Endothelial cell of umbilical vein (primary cell): ENCODE measurements around the gene POLE. TPM values are rescaled to one million over a fixed set of nuclear protein-coding genes. Genes with fewer than 3 reads are reported as not detected.
A peak's percentile ranks its signal among the peaks of the same experiment; 100 is the strongest.

Source experiments
- BruUV-seq: library from RNA; stranded (reverse); fragments of 400-500 nt; replicated peaks from 2 replicates; lab custom pipeline; 2021; lab: Mats Ljungman, UMichigan
- CTCF ChIA-PET: fragments of 300-600, 350-600 bp; sonication (Branson Sonifier 250); formaldehyde crosslinking; loops from one replicate; lab custom pipeline; 2021; ENCODE audit warnings: antibody characterized with exemption, inconsistent platforms; lab: Charles Lee
- POLR2A ChIA-PET: fragments of 300-600, 350-600 bp; sonication (Branson Sonifier 250); formaldehyde crosslinking; loops from one replicate; lab custom pipeline; 2021; ENCODE audit warnings: antibody characterized with exemption, inconsistent platforms; lab: Charles Lee
- DNase-seq: peaks from one replicate; pipeline ENCODE4 v3.0.0-alpha.2; 2011; ENCODE audit warnings: low read depth, low spot score
- FAIRE-seq: peaks from 2 replicates; lab custom pipeline; 2011; peaks lifted over from hg19 to GRCh38; lab: Jason Lieb, UNC
- H2AFZ ChIP-seq: 2 replicates; pipeline ENCODE4 v1.6.0; 2012; ENCODE audit warnings: low read depth, low read length, control low read depth, inconsistent platforms
- H3K27ac ChIP-seq: 2 replicates; pipeline ENCODE4 v1.5.1; 2011; ENCODE audit warnings: low read depth, mild to moderate bottlenecking, control low read depth, low read length, moderate library complexity; ENCODE audit not compliant: insufficient read depth
- H3K27me3 ChIP-seq, 2 experiments: 2 replicates each; pipeline versions ENCODE4 v1.6.0 to v1.6.1; 2011; ENCODE audit warnings: low read length in 2 of 2, mixed read lengths in 1 of 2; ENCODE audit not compliant: control insufficient read depth in 2 of 2, insufficient read depth in 2 of 2
- H3K36me3 ChIP-seq, 2 experiments: 2 replicates in 1 of 2; 3 replicates in 1 of 2; pipeline ENCODE4 v1.5.1; 2011; ENCODE audit warnings: low read length in 2 of 2, mild to moderate bottlenecking in 1 of 2, moderate library complexity in 1 of 2; ENCODE audit not compliant: control insufficient read depth in 2 of 2, insufficient read depth in 2 of 2; ENCODE audit errors: extremely low read depth in 1 of 2
- H3K4me1 ChIP-seq: 3 replicates; pipeline ENCODE4 v1.5.1; 2011; ENCODE audit warnings: mild to moderate bottlenecking, low read length; ENCODE audit not compliant: control insufficient read depth, insufficient read depth; ENCODE audit errors: extremely low read depth
- H3K4me2 ChIP-seq: 2 replicates; pipeline ENCODE4 v1.6.1; 2011; ENCODE audit warnings: low read length, control low read depth, mixed read lengths; ENCODE audit not compliant: insufficient read depth
- H3K4me3 ChIP-seq, 3 experiments: fragments of 200-600 bp in 1 of 3; sonication (generic), shearing (Covaris generic) in 1 of 3; replicated peaks in 1 of 3; 2 replicates each; pipeline ENCODE4 v1.5.1; 2011 to 2016; ENCODE audit warnings: control low read depth in 3 of 3, low read length in 3 of 3, mild to moderate bottlenecking in 2 of 3, inconsistent platforms in 1 of 3, low read depth in 1 of 3, moderate library complexity in 1 of 3; ENCODE audit not compliant: insufficient read depth in 1 of 3
- H3K79me2 ChIP-seq: 2 replicates; pipeline ENCODE4 v1.6.0; 2012; ENCODE audit warnings: low read length, inconsistent platforms; ENCODE audit not compliant: control insufficient read depth, insufficient read depth
- H3K9ac ChIP-seq: replicated peaks from 2 replicates; pipeline ENCODE3; 2011; ENCODE audit warnings: low read length, control low read depth; ENCODE audit not compliant: insufficient read depth; ENCODE audit errors: extremely low read depth
- H3K9me1 ChIP-seq: replicated peaks from 3 replicates; pipeline ENCODE4 v1.6.0; 2011; ENCODE audit warnings: mild to moderate bottlenecking, low read length; ENCODE audit not compliant: control insufficient read depth, insufficient read depth; ENCODE audit errors: extremely low read depth
- H3K9me3 ChIP-seq: replicated peaks from 2 replicates; pipeline ENCODE4 v1.5.1; 2012; ENCODE audit warnings: low read length, inconsistent platforms; ENCODE audit not compliant: control insufficient read depth, insufficient read depth
- H4K20me1 ChIP-seq: replicated peaks from 2 replicates; pipeline ENCODE3; 2011; ENCODE audit warnings: mild to moderate bottlenecking, low read length; ENCODE audit not compliant: control insufficient read depth, insufficient read depth; ENCODE audit errors: extremely low read depth
- EZH2 ChIP-seq: IDR thresholded peaks from 2 replicates; pipeline ENCODE4 v1.6.1; 2012; ENCODE audit warnings: borderline replicate concordance, low read depth, mild to moderate bottlenecking, moderate library complexity, low read length, inconsistent platforms; ENCODE audit not compliant: severe bottlenecking
- FOS ChIP-seq: IDR thresholded peaks from 2 replicates; pipeline ENCODE4 v1.6.1; 2011; ENCODE audit warnings: mild to moderate bottlenecking, low read length, moderate library complexity, borderline replicate concordance; ENCODE audit not compliant: insufficient read depth
- GATA2 ChIP-seq: IDR thresholded peaks from 2 replicates; pipeline ENCODE4 v1.7.0; 2011; ENCODE audit warnings: low read depth, mild to moderate bottlenecking, moderate library complexity, mixed read lengths, low read length; ENCODE audit not compliant: insufficient read length, insufficient read depth
- JUN ChIP-seq: IDR thresholded peaks from 2 replicates; pipeline ENCODE4 v1.6.1; 2011; ENCODE audit warnings: borderline replicate concordance, low read depth; ENCODE audit not compliant: insufficient read length, insufficient read depth
- MAX ChIP-seq: IDR thresholded peaks from 2 replicates; pipeline ENCODE4 v1.6.1; 2011; ENCODE audit not compliant: insufficient read depth, insufficient read length
- MYC ChIP-seq: IDR thresholded peaks from one replicate; pipeline ENCODE4 v1.6.1; 2011; ENCODE audit warnings: mild to moderate bottlenecking, low read depth, low read length
- POLR2A ChIP-seq: IDR thresholded peaks from 2 replicates; pipeline ENCODE4 v1.6.1; 2012; ENCODE audit warnings: low read depth, mild to moderate bottlenecking, control low read depth, low read length
- POLR2AphosphoS5 ChIP-seq: IDR thresholded peaks from 2 replicates; pipeline ENCODE4 v1.6.1; 2012; ENCODE audit warnings: low read depth, mild to moderate bottlenecking, control low read depth, low read length, moderate library complexity; ENCODE audit not compliant: insufficient read depth
- dilution Hi-C: fragments of 300-500 bp; cut with MboI; formaldehyde crosslinking; loops from one replicate; pipeline ENCODE4 v1.15.0; 2019; ENCODE audit warnings: low sequenced_read_pairs; ENCODE audit not compliant: extremely low pct_ligation_motif_present
- intact Hi-C: fragments of 100-400 bp; cut with micrococcal nuclease; formaldehyde crosslinking; loops from one replicate; pipeline ENCODE4 v1.10.0; 2022
- polyA plus RNA-seq, 4 experiments: library from polyadenylated mRNA; depleted of rRNA in 3 of 4; stranded (reverse) in 3 of 4; unstranded in 1 of 4; fragments of >200 nt; gene quantifications; 2 replicates each; pipeline versions ENCODE4 v1.2.1 to v1.2.3, GENCODE V29; 2011 to 2012; ENCODE audit warnings: missing spikeins in 1 of 4
- total RNA-seq: library from RNA; stranded (reverse); gene quantifications from 2 replicates; pipeline ENCODE4 v1.2.3, GENCODE V29; 2021
- TF ChIP-seq, protein P1 (sequence below), 2 donors: IDR thresholded peaks; 1 replicate in 1 of 2; 2 replicates in 1 of 2; pipeline ENCODE4 v1.5.1; 2011; ENCODE audit warnings: low read length in 2 of 2, mild to moderate bottlenecking in 2 of 2, moderate library complexity in 2 of 2, control low read depth in 1 of 2, inconsistent platforms in 1 of 2, low read depth in 1 of 2; ENCODE audit not compliant: insufficient read depth in 1 of 2; ENCODE audit errors: extremely low read depth in 1 of 2

The POLE gene
- total and polyA plus RNA-seq, 2 donors (not counting 3 experiments of a cell fraction or from before 2014, with no cell fraction given): 22.9 to 82.7 TPM

DNA sequence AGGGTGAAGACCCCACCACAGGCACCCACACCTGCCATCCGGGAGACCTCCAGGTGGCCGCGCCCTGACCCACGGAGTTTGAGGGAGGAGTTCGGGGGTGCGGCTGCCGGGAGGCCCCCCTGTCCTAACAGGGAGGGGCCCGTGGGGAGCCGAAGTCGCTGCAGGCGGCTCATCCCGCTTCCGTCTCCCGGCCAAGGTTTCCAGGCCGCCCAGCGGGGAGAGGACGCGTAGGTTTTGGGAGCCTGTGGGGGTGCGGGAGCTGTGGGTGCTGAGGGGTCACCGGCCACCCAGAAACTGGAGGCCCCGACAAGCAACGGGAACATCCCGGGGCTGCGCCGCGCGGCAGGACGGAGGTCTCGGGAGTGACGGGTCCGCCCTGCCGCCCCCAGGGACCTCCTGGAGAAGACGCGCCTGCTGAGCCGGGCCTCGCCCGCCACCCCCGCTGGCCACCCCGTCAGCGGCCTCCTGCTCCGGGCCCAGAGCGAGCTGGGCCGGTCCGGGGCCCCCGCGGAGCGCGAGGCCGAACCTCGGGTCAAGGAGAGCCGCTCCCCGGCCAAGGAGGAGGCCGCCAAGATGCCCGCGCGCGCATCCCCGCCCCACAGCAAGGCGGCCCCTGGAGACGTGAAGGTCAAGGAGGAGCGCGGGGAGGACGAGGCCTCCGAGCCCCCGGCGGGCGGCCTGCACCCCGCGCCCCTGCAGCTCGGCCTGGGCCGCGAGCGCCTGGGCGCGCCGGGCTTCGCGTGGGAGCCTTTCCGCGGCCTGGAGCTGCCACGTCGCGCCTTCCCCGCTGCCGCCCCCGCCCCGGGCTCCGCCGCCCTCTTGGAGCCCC lies 104.3 kb downstream of the POLE start:
- Histone ChIP-seq H3K9me1 (no peaks in the 10 kb centered on the region), H3K4me2 (no peak overlapping the region), H3K4me1 (no peaks in the 10 kb centered on the region), H3K4me3 (no peak overlapping the region), H3K9me3 (no peaks in the 10 kb centered on the region), H4K20me1 (no peaks in the 10 kb centered on the region), H3K27ac (no peak overlapping the region), H3K36me3 (peaks cover 0 to 6% of the 10 kb centered on the region in 2 experiments), H3K27me3 (peaks cover 0 to 5% of the 10 kb centered on the region in 2 experiments), H2AFZ (no peak overlapping the region), H3K9ac (no peak overlapping the region), H3K79me2 (no peaks in the 10 kb centered on the region)
- DNase-seq (no peak), FAIRE-seq (no peak)
- CTCF ChIA-PET: no interaction called here
- POLR2A ChIA-PET: no interaction called here
- dilution Hi-C loops (no loop called here), intact Hi-C loops (no loop called here)
- no TSS peak for BruUV-seq
- TF ChIP-seq MAX (no peak), GATA2 (no peak), EZH2 (peak; percentile 32), MYC (no peak)

GRCh38 chr12:132582058-132582420 lies 105.1 kb downstream of the POLE start:
- BruUV-seq: no TSS peak
- Histone ChIP-seq H3K27me3 (peaks cover 0 to 5% of the 10 kb centered on the region in 2 experiments), H3K9me3 (no peaks in the 10 kb centered on the region), H3K9ac (no peak overlapping the region), H3K9me1 (no peaks in the 10 kb centered on the region), H3K4me3 (no peak overlapping the region), H3K4me2 (no peak overlapping the region), H3K36me3 (peaks cover 0 to 11% of the 10 kb centered on the region in 2 experiments), H3K27ac (no peak overlapping the region), H3K79me2 (no peaks in the 10 kb centered on the region), H4K20me1 (no peaks in the 10 kb centered on the region), H2AFZ (no peak overlapping the region), H3K4me1 (no peaks in the 10 kb centered on the region)
- dilution Hi-C loops: no loop called here
- no peak for FAIRE-seq
- intact Hi-C loops: no loop called here
- CTCF ChIA-PET: no interaction called here
- TF ChIP-seq FOS (no peak), POLR2A (no peak), MAX (no peak), MYC (no peak), GATA2 (no peak), JUN (no peak), POLR2AphosphoS5 (no peak), EZH2 (no peak)
- TF ChIP-seq, protein P1, sequence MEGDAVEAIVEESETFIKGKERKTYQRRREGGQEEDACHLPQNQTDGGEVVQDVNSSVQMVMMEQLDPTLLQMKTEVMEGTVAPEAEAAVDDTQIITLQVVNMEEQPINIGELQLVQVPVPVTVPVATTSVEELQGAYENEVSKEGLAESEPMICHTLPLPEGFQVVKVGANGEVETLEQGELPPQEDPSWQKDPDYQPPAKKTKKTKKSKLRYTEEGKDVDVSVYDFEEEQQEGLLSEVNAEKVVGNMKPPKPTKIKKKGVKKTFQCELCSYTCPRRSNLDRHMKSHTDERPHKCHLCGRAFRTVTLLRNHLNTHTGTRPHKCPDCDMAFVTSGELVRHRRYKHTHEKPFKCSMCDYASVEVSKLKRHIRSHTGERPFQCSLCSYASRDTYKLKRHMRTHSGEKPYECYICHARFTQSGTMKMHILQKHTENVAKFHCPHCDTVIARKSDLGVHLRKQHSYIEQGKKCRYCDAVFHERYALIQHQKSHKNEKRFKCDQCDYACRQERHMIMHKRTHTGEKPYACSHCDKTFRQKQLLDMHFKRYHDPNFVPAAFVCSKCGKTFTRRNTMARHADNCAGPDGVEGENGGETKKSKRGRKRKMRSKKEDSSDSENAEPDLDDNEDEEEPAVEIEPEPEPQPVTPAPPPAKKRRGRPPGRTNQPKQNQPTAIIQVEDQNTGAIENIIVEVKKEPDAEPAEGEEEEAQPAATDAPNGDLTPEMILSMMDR (IDR thresholded peaks at IDR 0.05; ENCODE audit: extremely low read depth in 1 of 2, insufficient read depth in 1 of 2, low read depth in 1 of 2, low read length in 2 of 2): no peak
- POLR2A ChIA-PET: no interaction called here
- DNase-seq: no peak
